Motor neuron (in vitro differentiated cells): Measurements from ENCODE around the gene BORCS8. TPM values are rescaled to one million over a fixed set of nuclear protein-coding genes. Genes with fewer than 3 reads are reported as not detected.
"Not testable (repeated sequence)": the region's sequence is repeated elsewhere in the genome, so short reads cannot be mapped to it uniquely, and the experiment has no call there.

Source experiments
- ATAC-seq, 8 experiments: fragments of 200-7000 bp; cut with Tn5 transposase; replicated peaks in 6 of 8; 2 replicates each; pipeline ENCODE4 v1.8.0; 2021; ENCODE audit warnings: mild to moderate bottlenecking in 8 of 8, moderate library complexity in 8 of 8
- H3K27ac ChIP-seq, 2 donors: fragments of 250-450 bp; sonication (Bioruptor Pico); 2 replicates each; pipeline ENCODE4 v1.9.0; 2021; ENCODE audit warnings: antibody characterized with exemption in 2 of 2, mild to moderate bottlenecking in 2 of 2, moderate library complexity in 1 of 2
- H3K4me1 ChIP-seq, 2 donors: fragments of 250-450 bp; sonication (Bioruptor Pico); replicated peaks in 1 of 2; 2 replicates each; pipeline ENCODE4 v1.6.1; 2021; ENCODE audit warnings: antibody characterized with exemption in 2 of 2, mild to moderate bottlenecking in 2 of 2, moderate library complexity in 1 of 2
- H3K4me3 ChIP-seq, 5 donors: fragments of 250-450 bp; sonication (Bioruptor Pico); 2 replicates each; pipeline ENCODE4 v1.9.0; 2021; ENCODE audit warnings: antibody characterized with exemption in 5 of 5, mild to moderate bottlenecking in 5 of 5, moderate library complexity in 4 of 5
- WGBS, 10 experiments: fragments of 450-650 bp; shearing (Covaris generic); methylation state at CpG; one replicate each; pipeline ENCODE4 v1.0.0; 2022; 5-methylcytosine and 5-hydroxymethylcytosine counted together
- in situ Hi-C, 9 experiments: fragments of 400-800 bp; cut with MboI; loops; one replicate each; pipeline ENCODE4 v1.15.0; 2021; ENCODE audit warnings: low sequenced_read_pairs in 9 of 9, low pct_unique_long_range_greater_than_20kb in 2 of 9; ENCODE audit not compliant: unreplicated experiment in 9 of 9
- total RNA-seq, 8 experiments: library from RNA; unstranded; fragments of 300-600 nt; gene quantifications; 2 replicates each; pipeline versions ENCODE4 v1.2.3 to v1.2.4, GENCODE V29; 2022

BORCS8 gene
- total RNA-seq, 8 experiments from 2014 or later = 15.3 to 25.8 (median 19.8) TPM

DNA sequence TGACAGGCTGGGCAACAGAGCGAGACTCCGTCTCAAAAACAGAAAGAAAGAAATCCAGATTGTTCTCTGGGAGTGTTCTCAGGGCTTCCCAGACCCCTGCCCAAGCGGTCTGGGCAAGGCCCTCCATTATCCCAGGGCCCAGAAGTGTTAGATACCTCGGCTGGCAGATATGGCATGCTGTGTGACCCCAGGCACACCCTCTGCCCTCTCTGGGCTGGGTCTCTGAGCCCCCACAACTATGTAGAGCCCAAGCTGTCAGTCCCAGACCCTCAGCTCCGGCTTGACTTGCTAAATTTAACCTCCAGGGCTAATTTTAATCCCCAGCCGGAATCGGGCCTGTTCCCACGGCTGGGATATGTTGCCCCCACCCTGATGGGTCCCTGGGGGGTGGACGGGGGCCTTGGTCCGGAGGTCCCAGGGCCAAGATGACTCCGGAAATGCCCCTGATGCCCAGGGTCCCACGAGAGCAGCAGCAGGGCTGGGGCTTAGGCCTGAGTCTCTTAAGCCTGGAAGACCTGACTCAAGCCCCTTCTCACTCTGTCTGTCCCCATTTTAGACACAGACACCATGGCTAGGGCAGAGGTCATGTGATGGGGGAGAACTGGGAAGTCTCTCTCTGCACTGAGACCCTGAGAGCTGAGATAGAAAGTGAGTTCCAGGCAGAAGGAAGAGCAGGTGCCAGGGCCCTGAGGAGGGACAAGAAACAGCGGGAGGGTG lies 39.1 kb downstream of the BORCS8 start:
- H3K27ac ChIP-seq = no peak overlapping the region
- WGBS, 10 experiments = 73 to 98% (median 83%) methylated on average over 2 to 6 of the region's 13 CpGs; no CpG with 5 or more reads in 6 of the 10 experiments
- in situ Hi-C loops = loop anchor here in 1 of 9 experiments (25.0 kb wide), 1 partner anchor 334 kb away; no protein-coding TSS in a partner anchor
- H3K4me1 ChIP-seq = no peaks in the 10 kb centered on the region
- no peak overlapping the region for H3K4me3 ChIP-seq
- no peak for ATAC-seq

GRCh38 chr19:19151418-19151817 lies 40.5 kb downstream of the BORCS8 start:
- in situ Hi-C loops = loop anchor here in 1 of 9 experiments (25.0 kb wide), 1 partner anchor 336 kb away; no protein-coding TSS in a partner anchor
- ATAC-seq = peak in 1 of 8 experiments; percentile 23
- H3K27ac ChIP-seq = no peak overlapping the region
- WGBS, 10 experiments = 66 to 100% (median 68%) methylated on average over 2 to 5 of the region's 11 CpGs; no CpG with 5 or more reads in 7 of the 10 experiments
- H3K4me1 ChIP-seq = no peaks in the 10 kb centered on the region
- no peak overlapping the region for H3K4me3 ChIP-seq

DNA sequence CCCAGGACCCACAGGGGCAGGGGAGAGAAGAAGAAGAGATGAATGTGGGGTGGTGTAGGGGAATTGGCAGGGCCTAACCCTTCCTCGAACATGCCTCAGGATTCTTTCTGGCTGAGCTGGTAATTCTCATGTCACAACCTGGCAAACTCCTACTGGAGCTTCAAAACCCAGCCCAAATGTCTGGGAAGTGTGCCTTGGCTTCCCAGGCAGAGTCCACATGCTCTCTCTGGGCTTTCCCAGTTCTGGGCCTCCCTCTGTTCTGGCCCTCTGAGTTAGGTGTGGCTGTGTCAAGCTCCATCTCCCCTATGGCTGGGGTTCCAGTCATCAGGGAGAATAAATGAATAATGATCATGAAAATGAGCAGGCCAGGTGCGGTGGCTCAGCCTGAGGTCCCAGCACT lies 42.5 kb downstream of the BORCS8 start:
- peak in 2 of 8 experiments; percentile 88 to 91 for ATAC-seq
- 22% methylated on average over 1 of the region's 2 CpGs; no CpG with 5 or more reads in 9 of the 10 experiments for WGBS, 10 experiments

GRCh38 chr19:19148504-19148903 lies 43.4 kb downstream of the BORCS8 start:
- 67 to 100% (median 95%) methylated on average over 2 to 5 of the region's 8 CpGs; no CpG with 5 or more reads in 4 of the 10 experiments for WGBS, 10 experiments
- not testable (repeated sequence) for ATAC-seq
- in situ Hi-C loops = loop anchor here in 2 of 9 experiments (10.0 to 25.0 kb wide), 2 partner anchors 339 to 346 kb away; no protein-coding TSS in a partner anchor

More for the DNA sequence above, 42.5 kb downstream of the BORCS8 start:
- no peak overlapping the region for H3K27ac ChIP-seq
- H3K4me1 ChIP-seq = no peaks in the 10 kb centered on the region
- in situ Hi-C loops = loop anchor here in 2 of 9 experiments (10.0 to 25.0 kb wide), 2 partner anchors 338 to 345 kb away; no protein-coding TSS in a partner anchor
- H3K4me3 ChIP-seq = no peak overlapping the region

GRCh38 chr19:19147344-19147743 lies 44.6 kb downstream of the BORCS8 start:
- no peak for ATAC-seq
- WGBS, 10 experiments = 0 to 60% (median 57%) methylated on average over 1 of the region's 5 CpGs; no CpG with 5 or more reads in 7 of the 10 experiments
- no peak overlapping the region for H3K27ac ChIP-seq
- no peak overlapping the region for H3K4me3 ChIP-seq
- no peaks in the 10 kb centered on the region for H3K4me1 ChIP-seq
- in situ Hi-C loops = loop anchor here in 2 of 9 experiments (10.0 to 25.0 kb wide), 2 partner anchors 340 to 347 kb away; no protein-coding TSS in a partner anchor

More at GRCh38 chr19:19148504-19148903, 43.4 kb downstream of the BORCS8 start:
- not testable (repeated sequence) for H3K27ac ChIP-seq, H3K4me1 ChIP-seq, H3K4me3 ChIP-seq

DNA sequence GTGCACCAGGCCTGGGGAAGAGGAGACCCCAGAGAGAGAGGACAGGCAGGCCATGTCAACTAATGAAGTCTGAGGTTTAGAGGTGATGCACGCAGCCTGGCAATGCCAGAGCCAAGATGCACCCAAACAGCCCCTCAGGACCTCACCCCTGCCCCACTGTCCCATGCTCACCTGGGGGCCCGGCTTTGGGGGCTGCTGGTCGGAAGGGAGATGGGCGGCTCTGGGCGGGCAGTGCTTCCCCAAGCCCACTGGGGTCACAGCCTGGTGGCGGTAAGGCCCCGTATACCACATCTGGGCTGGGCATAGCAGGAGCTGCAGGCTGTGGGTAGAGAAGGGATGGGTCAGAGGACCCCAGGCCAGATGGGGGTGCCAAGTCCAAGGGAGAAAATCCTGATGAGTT lies 45.1 kb downstream of the BORCS8 start:
- in situ Hi-C loops = loop anchor here in 2 of 9 experiments (10.0 to 25.0 kb wide), 2 partner anchors 340 to 348 kb away; no protein-coding TSS in a partner anchor
- WGBS, 10 experiments = no CpG with 5 or more reads among the region's 7 CpGs
- ATAC-seq = no peak
- Histone ChIP-seq H3K4me1 (no peaks in the 10 kb centered on the region), H3K27ac (no peak overlapping the region), H3K4me3 (no peak overlapping the region)

DNA sequence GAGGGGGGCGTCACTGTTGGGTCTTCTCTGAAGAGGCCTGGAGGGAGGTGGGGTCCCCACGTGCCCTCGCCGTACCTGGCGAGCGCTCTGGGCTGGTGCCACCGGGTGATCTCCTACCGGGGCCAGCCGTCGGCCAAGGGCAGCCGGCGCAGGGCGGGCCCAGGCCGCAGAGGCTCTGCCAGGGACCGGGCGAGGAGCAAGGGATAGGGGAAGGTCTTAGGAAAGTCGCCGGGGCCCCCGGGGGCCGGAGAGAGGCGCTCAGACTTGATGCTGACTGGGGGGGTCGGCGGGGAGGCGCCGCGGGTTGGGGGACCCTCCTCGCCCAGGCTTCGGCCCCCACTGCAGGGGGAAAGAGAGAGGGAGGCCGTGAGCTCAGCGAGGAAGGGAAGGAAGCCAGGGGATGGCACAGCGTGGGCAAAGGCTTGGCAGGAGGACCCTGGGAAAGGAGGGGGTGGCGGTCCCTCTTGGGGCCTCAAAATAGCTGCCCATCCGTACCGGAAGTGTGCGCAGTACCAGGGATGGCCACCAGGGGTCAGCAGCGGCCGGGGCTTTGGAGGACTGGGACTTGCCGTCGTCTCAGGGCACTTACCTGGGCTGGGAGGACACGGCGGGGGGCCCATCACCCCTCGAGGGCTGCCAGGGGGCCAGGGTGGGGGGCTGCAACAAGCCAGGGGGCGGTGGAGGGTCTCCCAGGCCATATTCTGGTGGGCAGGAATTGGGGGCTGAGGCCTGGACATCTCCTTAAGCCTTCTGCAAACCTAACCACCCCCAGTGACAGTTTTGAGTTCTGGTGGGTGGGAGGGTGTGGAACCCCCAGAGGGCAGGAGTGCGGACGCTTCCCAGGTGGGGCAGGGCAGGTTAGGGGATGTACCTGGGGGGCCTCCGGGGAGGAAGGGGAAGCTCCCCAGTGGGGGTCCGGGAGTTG lies 46.0 kb downstream of the BORCS8 start:
- in situ Hi-C loops = loop anchor here in 2 of 9 experiments (10.0 to 25.0 kb wide), 2 partner anchors 341 to 349 kb away; no protein-coding TSS in a partner anchor
- Histone ChIP-seq H3K4me3 (no peak overlapping the region), H3K27ac (no peak overlapping the region), H3K4me1 (no peaks in the 10 kb centered on the region)
- no CpG with 5 or more reads among the region's 47 CpGs for WGBS, 10 experiments
- ATAC-seq = peak; percentile 63 to 93 (median 74)

DNA sequence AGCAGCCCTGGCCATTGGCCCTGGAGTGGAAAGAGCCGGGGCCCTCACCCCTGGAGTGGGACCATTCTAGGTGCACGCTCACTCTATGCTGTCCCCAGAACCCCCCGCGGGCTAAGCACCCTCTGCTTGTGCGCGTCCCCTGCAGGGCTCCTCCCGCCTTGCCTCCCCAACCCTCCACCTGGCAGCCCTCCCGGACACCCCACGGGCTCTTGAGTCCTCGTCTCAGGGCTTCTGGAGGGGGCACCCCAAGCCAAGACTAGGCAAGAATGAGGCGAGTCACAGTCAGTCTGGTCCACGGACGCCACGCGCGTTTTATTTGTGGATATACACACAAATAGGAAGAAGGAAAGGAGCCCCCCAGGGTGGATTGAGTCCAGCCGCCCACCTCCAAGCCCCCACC lies 46.7 kb downstream of the BORCS8 start:
- Histone ChIP-seq H3K27ac (no peak overlapping the region), H3K4me1 (no peaks in the 10 kb centered on the region), H3K4me3 (no peak overlapping the region)
- WGBS, 10 experiments = no CpG with 5 or more reads among the region's 17 CpGs
- peak in 1 of 8 experiments; percentile 10 for ATAC-seq
- in situ Hi-C loops = loop anchor here in 2 of 9 experiments (10.0 to 25.0 kb wide), 2 partner anchors 342 to 350 kb away; no protein-coding TSS in a partner anchor

DNA sequence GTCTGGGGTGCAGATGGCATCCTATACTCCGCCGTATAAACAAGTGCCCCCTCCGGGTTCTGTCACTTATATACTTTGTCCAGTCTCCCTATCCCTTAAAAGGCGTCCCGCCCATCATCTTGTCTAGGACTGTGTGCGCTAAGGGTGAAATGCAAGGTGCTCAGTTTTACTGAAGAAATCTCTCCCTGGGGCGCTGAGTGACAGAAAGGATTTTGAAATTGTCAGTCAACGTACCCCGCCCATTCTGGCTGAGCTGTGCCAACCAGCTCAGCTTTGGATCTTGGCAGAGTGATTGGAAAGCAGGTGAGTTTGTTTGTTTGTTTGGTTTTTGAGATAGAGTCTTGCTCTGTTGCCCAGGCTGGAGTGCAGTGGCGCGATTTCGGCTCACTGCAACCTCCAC lies 49.6 kb downstream of the BORCS8 start:
- 82 to 94% (median 91%) methylated on average over 2 to 7 of the region's 12 CpGs; no CpG with 5 or more reads in 4 of the 10 experiments for WGBS, 10 experiments
- in situ Hi-C loops = loop anchor here in 2 of 9 experiments (10.0 to 25.0 kb wide), 2 partner anchors 345 to 352 kb away; no protein-coding TSS in a partner anchor
- Histone ChIP-seq H3K4me3 (no peak overlapping the region), H3K27ac (no peak overlapping the region), H3K4me1 (peaks cover 0 to 2% of the 10 kb centered on the region in 2 donors)
- no peak for ATAC-seq

DNA sequence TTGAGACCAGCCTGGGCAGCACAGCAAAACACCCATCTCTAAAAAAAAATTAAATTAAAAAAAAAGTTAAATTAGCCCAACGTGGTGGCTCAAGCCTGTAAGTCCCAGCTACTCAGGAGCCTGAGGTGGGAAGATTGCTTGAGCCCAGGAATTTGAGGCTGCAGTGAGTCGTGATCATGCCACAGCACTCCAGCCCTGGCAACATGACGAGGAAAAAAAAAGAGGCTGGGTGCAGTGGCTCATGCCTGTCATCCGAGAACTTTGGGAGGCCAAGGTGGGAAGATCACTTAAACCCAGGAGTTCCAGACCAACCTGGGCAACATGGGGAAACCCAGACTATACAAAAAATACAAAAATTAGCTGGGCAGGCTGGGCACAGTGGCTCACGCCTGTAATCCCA lies 51.5 kb downstream of the BORCS8 start:
- no peak for ATAC-seq
- no peak overlapping the region for H3K27ac ChIP-seq
- in situ Hi-C loops = loop anchor here in 2 of 9 experiments (10.0 to 25.0 kb wide), 2 partner anchors 347 to 354 kb away; no protein-coding TSS in a partner anchor
- H3K4me1 ChIP-seq = peaks cover 3 to 5% of the 10 kb centered on the region in 2 donors
- H3K4me3 ChIP-seq = no peak overlapping the region
- 13 to 100% (median 72%) methylated on average over 1 to 5 of the region's 5 CpGs; no CpG with 5 or more reads in 1 of the 10 experiments for WGBS, 10 experiments

DNA sequence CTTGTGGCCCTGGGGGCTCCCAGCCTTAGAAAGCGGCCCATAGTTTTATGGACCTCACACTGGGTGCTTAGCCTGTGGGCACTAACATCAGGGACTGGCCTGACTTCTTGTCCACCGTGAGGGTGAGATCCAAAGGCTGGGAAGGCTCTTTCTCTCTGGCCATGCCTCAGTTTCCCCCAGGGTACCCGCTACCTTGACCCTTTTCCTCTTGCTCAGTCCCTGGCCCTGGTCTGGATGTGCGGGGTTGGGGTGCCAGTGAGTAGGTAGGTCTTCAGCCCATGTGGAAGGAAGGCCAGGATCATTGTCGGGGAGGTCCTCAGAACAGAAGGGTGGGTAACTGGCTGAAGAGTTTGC lies 52.1 kb downstream of the BORCS8 start:
- Histone ChIP-seq H3K27ac (no peak overlapping the region), H3K4me3 (no peak overlapping the region), H3K4me1 (peaks cover 3 to 5% of the 10 kb centered on the region in 2 donors)
- ATAC-seq = no peak
- in situ Hi-C loops = loop anchor here in 2 of 9 experiments (10.0 to 25.0 kb wide), 2 partner anchors 347 to 355 kb away; no protein-coding TSS in a partner anchor
- WGBS, 10 experiments = 0 to 86% (median 33%) methylated on average over 1 to 4 of the region's 5 CpGs; no CpG with 5 or more reads in 5 of the 10 experiments
